Measurements from ENCODE around the gene SMG7. TPM values are rescaled to one million over a fixed set of nuclear protein-coding genes. Genes with fewer than 3 reads are reported as not detected.

Gene SMG7
- total RNA-seq, 1 donor from 2014 or later = 71.8 TPM

GRCh38 chr1:183517401-183517800 lies 45.1 kb downstream of the SMG7 start:
- H3K27me3 Mint-ChIP-seq = no peaks in the 10 kb centered on the region
- TF ChIP-seq, protein P1, sequence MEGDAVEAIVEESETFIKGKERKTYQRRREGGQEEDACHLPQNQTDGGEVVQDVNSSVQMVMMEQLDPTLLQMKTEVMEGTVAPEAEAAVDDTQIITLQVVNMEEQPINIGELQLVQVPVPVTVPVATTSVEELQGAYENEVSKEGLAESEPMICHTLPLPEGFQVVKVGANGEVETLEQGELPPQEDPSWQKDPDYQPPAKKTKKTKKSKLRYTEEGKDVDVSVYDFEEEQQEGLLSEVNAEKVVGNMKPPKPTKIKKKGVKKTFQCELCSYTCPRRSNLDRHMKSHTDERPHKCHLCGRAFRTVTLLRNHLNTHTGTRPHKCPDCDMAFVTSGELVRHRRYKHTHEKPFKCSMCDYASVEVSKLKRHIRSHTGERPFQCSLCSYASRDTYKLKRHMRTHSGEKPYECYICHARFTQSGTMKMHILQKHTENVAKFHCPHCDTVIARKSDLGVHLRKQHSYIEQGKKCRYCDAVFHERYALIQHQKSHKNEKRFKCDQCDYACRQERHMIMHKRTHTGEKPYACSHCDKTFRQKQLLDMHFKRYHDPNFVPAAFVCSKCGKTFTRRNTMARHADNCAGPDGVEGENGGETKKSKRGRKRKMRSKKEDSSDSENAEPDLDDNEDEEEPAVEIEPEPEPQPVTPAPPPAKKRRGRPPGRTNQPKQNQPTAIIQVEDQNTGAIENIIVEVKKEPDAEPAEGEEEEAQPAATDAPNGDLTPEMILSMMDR (IDR thresholded peaks at IDR 0.05; ENCODE audit: unreplicated experiment) = no peak
- peaks cover 16% of the 10 kb centered on the region for H3K36me3 Mint-ChIP-seq (ENCODE audit: insufficient read depth)
- H3K27ac Mint-ChIP-seq = no peak overlapping the region
- no peaks in the 10 kb centered on the region for H3K9me3 Mint-ChIP-seq (ENCODE audit: low read depth)
- no peak overlapping the region for H3K4me3 Mint-ChIP-seq (ENCODE audit: low read depth)
- H3K4me1 Mint-ChIP-seq (ENCODE audit: low read depth) = peaks cover 20% of the 10 kb centered on the region
- DNase-seq (ENCODE audit: low spot score, unreplicated experiment) = no peak

DNA sequence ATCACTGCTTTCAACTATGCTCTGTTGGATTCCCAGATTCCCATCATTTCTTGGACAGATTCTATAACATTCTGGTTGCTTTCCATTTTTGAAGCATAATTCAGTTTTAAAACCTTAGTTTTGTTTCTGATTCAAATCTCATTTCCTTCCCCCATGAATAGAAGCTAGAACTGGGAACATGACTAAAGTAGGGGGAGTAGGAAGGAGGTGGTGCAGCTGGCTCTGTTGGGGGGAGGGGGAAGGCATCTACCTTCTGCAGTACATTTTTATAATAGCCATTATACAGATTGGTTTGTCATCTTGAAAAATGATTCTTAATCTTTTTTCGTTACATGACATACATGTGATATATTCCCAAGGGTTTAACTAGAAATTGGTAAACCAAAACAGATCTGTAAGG lies 48.1 kb downstream of the SMG7 start:
- no peak for DNase-seq (ENCODE audit: low spot score, unreplicated experiment)
- H3K36me3 Mint-ChIP-seq (ENCODE audit: insufficient read depth) = peaks cover 21% of the 10 kb centered on the region
- TF ChIP-seq, protein P1 (IDR thresholded peaks at IDR 0.05; ENCODE audit: unreplicated experiment) = no peak
- H3K4me3 Mint-ChIP-seq (ENCODE audit: low read depth) = no peak overlapping the region
- H3K4me1 Mint-ChIP-seq (ENCODE audit: low read depth) = peaks cover 5% of the 10 kb centered on the region
- H3K27ac Mint-ChIP-seq = no peak overlapping the region
- H3K9me3 Mint-ChIP-seq (ENCODE audit: low read depth) = no peaks in the 10 kb centered on the region
- H3K27me3 Mint-ChIP-seq = no peaks in the 10 kb centered on the region

DNA sequence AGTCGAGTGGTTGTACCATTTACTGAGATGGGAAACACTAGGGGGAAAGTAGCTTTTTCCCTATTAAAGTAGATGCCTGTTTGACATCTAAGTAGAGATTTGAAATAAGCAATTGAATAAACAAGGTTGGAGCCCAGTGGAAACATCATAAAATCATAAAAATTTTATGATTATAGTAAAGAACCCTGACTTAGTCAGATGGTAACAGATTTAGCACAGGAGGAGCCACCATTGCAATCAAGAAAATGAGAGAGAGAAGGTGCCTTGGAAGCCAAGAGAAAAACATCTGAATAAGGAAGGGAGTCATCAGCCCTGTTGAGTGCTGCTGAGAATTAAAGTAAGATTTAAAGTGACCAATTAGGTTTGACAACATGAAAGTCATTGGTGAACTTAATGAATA lies 49.8 kb downstream of the SMG7 start:
- Mint-ChIP-seq H3K27me3 (no peaks in the 10 kb centered on the region), H3K27ac (no peak overlapping the region), H3K4me1 (ENCODE audit: low read depth) (no peaks in the 10 kb centered on the region), H3K9me3 (ENCODE audit: low read depth) (no peaks in the 10 kb centered on the region), H3K36me3 (ENCODE audit: insufficient read depth) (peaks cover 23% of the 10 kb centered on the region), H3K4me3 (ENCODE audit: low read depth) (no peak overlapping the region)
- DNase-seq (ENCODE audit: low spot score, unreplicated experiment) = no peak
- TF ChIP-seq, protein P1 (IDR thresholded peaks at IDR 0.05; ENCODE audit: unreplicated experiment) = no peak

DNA sequence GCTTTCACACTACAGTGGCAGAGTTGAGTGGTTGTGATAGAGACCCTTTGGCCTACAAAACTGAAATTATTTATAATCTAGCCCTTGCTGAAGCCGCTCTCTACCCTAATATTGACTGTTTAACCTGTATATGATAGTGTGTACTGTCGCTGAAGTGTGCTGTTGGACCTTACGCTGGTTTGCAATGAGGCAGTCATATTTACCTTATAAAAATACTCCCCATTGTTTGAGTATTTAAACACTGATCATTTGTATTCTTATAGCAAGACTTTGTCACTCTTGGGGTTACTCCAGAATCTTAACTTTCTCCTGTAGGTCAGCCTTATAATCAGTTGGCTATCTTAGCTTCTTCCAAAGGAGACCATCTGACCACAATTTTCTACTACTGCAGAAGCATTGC lies 56.3 kb downstream of the SMG7 start:
- Mint-ChIP-seq H3K27ac (no peak overlapping the region), H3K36me3 (ENCODE audit: insufficient read depth) (peaks cover 12% of the 10 kb centered on the region), H3K4me3 (ENCODE audit: low read depth) (no peak overlapping the region), H3K27me3 (no peaks in the 10 kb centered on the region), H3K4me1 (ENCODE audit: low read depth) (no peaks in the 10 kb centered on the region), H3K9me3 (ENCODE audit: low read depth) (no peaks in the 10 kb centered on the region)
- DNase-seq (ENCODE audit: low spot score, unreplicated experiment) = no peak
- TF ChIP-seq, protein P1 (IDR thresholded peaks at IDR 0.05; ENCODE audit: unreplicated experiment) = no peak

DNA sequence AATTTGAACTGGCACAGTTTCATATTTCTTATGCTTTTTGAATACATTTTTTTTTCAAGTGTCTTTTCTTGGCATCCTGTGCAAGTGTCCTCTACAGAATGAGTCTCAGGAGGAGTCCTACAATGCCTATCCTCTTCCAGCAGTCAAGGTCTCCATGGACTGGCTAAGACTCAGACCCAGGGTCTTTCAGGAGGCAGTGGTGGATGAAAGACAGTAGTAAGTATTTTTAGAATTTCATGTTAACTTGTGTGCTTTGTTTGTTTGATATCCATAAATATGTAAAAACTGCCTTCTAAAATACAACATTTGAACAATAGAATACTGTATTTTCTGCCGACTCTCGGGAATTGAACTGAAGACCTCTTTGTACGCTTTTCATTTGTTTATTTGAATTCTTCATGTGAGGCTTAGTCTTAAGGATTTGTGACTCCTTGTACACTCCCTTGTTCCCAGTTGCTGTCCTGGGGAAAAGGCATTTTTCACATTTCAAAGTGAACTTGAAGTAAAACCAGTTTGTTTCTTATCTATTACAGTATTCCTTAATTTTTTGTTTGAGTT lies 61.4 kb downstream of the SMG7 start:
- no peaks in the 10 kb centered on the region for H3K27me3 Mint-ChIP-seq
- H3K4me3 Mint-ChIP-seq (ENCODE audit: low read depth) = no peak overlapping the region
- DNase-seq (ENCODE audit: low spot score, unreplicated experiment) = no peak
- no peaks in the 10 kb centered on the region for H3K9me3 Mint-ChIP-seq (ENCODE audit: low read depth)
- peaks cover 14% of the 10 kb centered on the region for H3K36me3 Mint-ChIP-seq (ENCODE audit: insufficient read depth)
- H3K27ac Mint-ChIP-seq = no peak overlapping the region
- H3K4me1 Mint-ChIP-seq (ENCODE audit: low read depth) = peaks cover 2% of the 10 kb centered on the region
- TF ChIP-seq, protein P1 (IDR thresholded peaks at IDR 0.05; ENCODE audit: unreplicated experiment) = no peak

All from progenitor cell of endocrine pancreas (in vitro differentiated cells).